Measurements from ENCODE around the gene OR10A6. TPM values are rescaled to one million over a fixed set of nuclear protein-coding genes. Genes with fewer than 3 reads are reported as not detected.

OR10A6 gene, protein sequence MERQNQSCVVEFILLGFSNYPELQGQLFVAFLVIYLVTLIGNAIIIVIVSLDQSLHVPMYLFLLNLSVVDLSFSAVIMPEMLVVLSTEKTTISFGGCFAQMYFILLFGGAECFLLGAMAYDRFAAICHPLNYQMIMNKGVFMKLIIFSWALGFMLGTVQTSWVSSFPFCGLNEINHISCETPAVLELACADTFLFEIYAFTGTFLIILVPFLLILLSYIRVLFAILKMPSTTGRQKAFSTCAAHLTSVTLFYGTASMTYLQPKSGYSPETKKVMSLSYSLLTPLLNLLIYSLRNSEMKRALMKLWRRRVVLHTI
- not detected for total RNA-seq

DNA sequence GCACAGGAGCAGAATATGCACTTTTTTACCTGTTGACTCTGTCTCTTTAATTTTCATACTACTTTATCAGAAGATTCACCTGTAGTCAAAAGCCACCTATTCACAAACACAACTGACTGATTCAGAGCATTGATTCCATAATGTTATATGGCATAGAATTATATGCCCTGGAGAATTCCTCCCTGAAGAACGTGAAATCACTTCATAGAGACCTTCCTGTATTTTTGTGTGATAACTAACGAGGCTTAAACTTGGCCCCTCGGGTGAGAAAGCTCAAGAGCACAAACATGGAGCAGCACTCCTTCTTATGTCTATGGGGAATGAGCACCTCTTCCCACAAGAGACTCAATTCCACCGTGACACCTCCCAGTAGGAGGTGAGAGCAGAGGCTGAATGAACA is at the start of gene OR10A6:
TSS of gene OR10A6 (minus strand) at position 101 of the 400 bp plus-strand sequence. CDS start 2,606 bp downstream, outside the sequence.
- no peak within 1 kb of the TSS for H3K4me3 Mint-ChIP-seq
- CTCF ChIA-PET = no interaction called here
- no peak for DNase-seq
- no peaks in the 10 kb centered on the region for H3K36me3 Mint-ChIP-seq
- H3K27me3 Mint-ChIP-seq = peaks cover 42% of the 10 kb centered on the region
- POLR2A ChIA-PET = no interaction called here
- H3K9me3 Mint-ChIP-seq = no peaks in the 10 kb centered on the region
- intact Hi-C loops (cut with micrococcal nuclease) = no loop called here
- H3K27ac Mint-ChIP-seq = no peak within 1 kb of the TSS
- H3K4me1 Mint-ChIP-seq (ENCODE audit: low read depth) = no peaks in the 10 kb centered on the region

DNA sequence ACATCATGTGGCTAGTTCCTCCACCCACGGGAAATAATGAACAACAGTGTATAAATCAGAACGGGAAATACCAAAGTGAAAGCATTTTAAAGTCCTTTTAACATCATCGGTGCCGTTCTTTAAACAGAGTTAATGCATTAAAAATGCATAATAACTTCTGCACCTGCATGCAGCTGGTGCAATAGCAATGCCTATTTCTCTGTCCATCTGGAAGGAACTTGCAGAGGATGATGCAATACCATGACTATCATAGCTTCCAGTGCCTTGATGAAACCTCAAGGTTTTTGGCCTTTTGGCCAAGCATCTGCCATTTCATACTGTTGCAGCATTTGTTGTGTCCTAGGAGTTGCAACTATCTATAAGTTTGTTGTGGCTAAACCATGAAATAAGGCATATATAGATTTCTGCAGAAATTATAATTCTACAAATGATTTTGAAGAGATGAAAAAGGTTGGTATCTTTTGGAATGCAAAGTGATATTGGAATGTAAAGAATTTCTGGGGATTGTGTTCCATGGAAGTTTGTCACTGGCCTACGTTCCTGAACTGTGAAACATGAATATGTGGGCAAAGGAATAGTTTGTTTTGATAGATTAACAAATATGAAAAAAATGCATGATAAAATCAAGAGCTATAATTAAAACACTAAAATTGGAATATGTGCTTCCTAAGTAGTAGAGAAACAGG is 46.3 kb upstream of the OR10A6 start:
- Mint-ChIP-seq H3K27me3 (peaks cover 6% of the 10 kb centered on the region), H3K27ac (no peak overlapping the region), H3K4me1 (ENCODE audit: low read depth) (no peaks in the 10 kb centered on the region), H3K9me3 (no peaks in the 10 kb centered on the region), H3K36me3 (no peaks in the 10 kb centered on the region), H3K4me3 (no peak overlapping the region)
- no peak for DNase-seq
- ChIA-PET CTCF (interaction anchor here (1.3 kb wide), 1 partner anchor 10 kb away, joined by 5 read pairs; the partner anchor contains the start of gene EIF3F), POLR2A (no interaction called here)
- intact Hi-C loops (cut with micrococcal nuclease) = no loop called here

DNA sequence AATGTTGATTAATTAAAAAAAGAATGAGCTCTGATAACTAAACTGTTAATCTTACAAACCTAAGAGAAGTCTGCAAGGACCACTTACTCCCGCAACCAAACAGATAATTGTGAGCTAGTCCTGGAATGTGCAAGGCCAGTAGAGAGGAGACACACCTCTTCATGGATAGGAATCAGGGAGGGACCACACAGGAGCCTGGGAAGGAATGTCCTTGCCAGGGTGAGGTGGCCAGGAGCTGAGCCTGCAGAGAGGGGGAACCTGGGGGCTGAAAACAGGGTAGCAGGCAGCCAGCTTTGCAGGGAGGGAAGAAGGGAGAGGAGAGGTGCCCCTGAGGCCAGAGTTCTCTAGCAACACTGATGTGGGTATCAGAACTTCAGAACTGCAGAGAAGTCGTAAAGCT is 43.6 kb upstream of the OR10A6 start:
- Mint-ChIP-seq H3K27ac (no peak overlapping the region), H3K4me1 (ENCODE audit: low read depth) (no peaks in the 10 kb centered on the region), H3K4me3 (no peak overlapping the region), H3K27me3 (peaks cover 6% of the 10 kb centered on the region), H3K9me3 (no peaks in the 10 kb centered on the region), H3K36me3 (no peaks in the 10 kb centered on the region)
- DNase-seq = no peak
- ChIA-PET CTCF (interaction anchor here (1.3 to 3.4 kb wide), 4 partner anchors 12 to 284 kb away, joined by 3 to 13 read pairs (median 5); partner anchors contain the start of gene EIF3F), POLR2A (no interaction called here)
- intact Hi-C loops (cut with micrococcal nuclease) = no loop called here

DNA sequence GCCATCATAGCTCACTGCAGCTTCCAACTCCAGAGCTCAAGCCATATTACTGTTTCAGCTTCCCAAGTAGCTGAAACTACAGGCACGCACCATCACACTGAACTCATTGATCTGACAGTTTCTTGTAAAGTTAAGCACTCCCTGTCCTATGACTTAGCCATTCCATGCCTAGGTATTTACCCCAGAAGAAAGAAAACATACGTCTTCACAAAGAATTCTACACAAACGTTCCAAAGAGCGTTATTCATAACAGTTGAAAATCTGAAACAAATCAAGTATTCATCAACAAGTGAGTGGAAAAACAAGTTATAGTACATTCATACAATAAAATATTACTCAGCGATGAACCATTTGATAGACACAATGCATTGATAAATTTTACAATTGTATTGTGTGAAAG is 41.9 kb upstream of the OR10A6 start:
- POLR2A ChIA-PET = no interaction called here
- H3K4me3 Mint-ChIP-seq = no peak overlapping the region
- H3K4me1 Mint-ChIP-seq (ENCODE audit: low read depth) = no peaks in the 10 kb centered on the region
- H3K9me3 Mint-ChIP-seq = no peaks in the 10 kb centered on the region
- DNase-seq = no peak
- intact Hi-C loops (cut with micrococcal nuclease) = no loop called here
- peaks cover 6% of the 10 kb centered on the region for H3K27me3 Mint-ChIP-seq
- CTCF ChIA-PET = interaction anchor here (3.4 kb wide), 1 partner anchor 14 kb away, joined by 13 read pairs; the partner anchor contains the start of gene EIF3F
- H3K36me3 Mint-ChIP-seq = no peaks in the 10 kb centered on the region
- no peak overlapping the region for H3K27ac Mint-ChIP-seq

DNA sequence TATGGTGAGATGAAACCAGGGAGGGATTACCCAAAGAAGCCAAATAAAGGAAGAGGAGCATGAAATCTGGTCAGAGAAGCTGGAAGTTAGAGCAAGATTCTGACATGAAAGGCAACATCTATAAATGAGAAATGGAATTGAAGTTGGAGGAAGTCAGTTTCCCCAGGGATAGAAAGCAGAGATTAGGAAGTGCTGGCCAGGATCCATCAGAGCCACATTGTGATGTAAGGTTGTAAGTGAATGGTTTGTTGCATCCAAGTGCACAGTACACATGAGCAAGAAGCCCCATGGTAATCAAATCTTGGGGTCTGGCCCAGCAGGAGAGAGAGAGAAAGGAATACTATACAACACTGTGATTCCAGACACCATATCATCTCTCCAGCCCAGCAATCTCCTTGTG is 40.8 kb upstream of the OR10A6 start:
- CTCF ChIA-PET = interaction anchor here (1.9 kb wide), 1 partner anchor 34 kb away, joined by 5 read pairs; no protein-coding TSS in a partner anchor
- no peak overlapping the region for H3K4me3 Mint-ChIP-seq
- no peak for DNase-seq
- H3K27ac Mint-ChIP-seq = no peak overlapping the region
- H3K36me3 Mint-ChIP-seq = no peaks in the 10 kb centered on the region
- POLR2A ChIA-PET = no interaction called here
- H3K27me3 Mint-ChIP-seq = peaks cover 6% of the 10 kb centered on the region
- H3K9me3 Mint-ChIP-seq = no peaks in the 10 kb centered on the region
- intact Hi-C loops (cut with micrococcal nuclease) = no loop called here
- no peaks in the 10 kb centered on the region for H3K4me1 Mint-ChIP-seq (ENCODE audit: low read depth)

DNA sequence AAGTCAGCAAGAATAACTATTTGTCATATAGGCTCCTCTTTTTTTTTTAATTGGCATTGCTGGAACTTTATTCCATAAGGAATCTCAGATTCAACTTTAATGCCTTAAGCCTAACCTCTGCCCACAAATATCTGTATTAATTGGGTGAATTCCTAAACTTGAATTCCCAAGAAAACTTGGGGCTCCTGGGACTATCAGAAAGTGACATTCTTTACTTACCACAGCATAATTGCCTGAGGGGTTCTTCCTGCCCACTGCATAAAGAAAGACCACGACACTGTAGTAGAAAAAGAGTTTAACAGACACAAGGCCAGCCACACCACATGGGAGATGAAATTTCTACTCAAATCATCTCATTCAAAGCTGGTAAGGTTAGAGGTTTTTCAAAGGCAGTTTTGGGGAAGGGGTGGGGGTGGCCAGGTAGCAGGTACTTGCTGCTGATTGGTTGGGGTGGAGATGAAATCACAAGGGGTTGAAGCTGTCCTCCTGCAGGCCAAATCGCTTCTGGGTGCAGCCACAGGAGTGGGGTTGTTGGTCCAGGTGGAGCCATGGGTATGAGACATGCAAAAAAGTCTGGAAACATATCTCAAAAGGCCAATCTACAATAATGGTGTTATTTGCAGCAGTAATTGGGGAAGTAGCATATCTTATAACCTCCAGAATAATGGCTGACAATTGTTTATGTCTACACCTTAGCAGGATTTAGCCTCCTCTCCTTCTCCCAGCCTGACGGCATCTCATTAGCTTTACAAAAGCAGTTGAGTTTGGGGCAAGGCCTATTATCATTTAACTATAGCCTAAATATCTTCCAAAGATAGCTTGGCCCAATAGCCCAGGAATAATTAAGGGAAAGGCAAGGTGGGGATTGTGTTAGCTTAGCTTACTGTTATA is 38.9 kb upstream of the OR10A6 start:
- H3K27me3 Mint-ChIP-seq = peaks cover 4% of the 10 kb centered on the region
- H3K4me3 Mint-ChIP-seq = no peak overlapping the region
- no peaks in the 10 kb centered on the region for H3K36me3 Mint-ChIP-seq
- ChIA-PET POLR2A (no interaction called here), CTCF (interaction anchor here (1.9 kb wide), 1 partner anchor 36 kb away, joined by 5 read pairs; no protein-coding TSS in a partner anchor)
- H3K27ac Mint-ChIP-seq = no peak overlapping the region
- no peak for DNase-seq
- intact Hi-C loops (cut with micrococcal nuclease) = no loop called here
- no peaks in the 10 kb centered on the region for H3K4me1 Mint-ChIP-seq (ENCODE audit: low read depth)
- H3K9me3 Mint-ChIP-seq = no peaks in the 10 kb centered on the region

DNA sequence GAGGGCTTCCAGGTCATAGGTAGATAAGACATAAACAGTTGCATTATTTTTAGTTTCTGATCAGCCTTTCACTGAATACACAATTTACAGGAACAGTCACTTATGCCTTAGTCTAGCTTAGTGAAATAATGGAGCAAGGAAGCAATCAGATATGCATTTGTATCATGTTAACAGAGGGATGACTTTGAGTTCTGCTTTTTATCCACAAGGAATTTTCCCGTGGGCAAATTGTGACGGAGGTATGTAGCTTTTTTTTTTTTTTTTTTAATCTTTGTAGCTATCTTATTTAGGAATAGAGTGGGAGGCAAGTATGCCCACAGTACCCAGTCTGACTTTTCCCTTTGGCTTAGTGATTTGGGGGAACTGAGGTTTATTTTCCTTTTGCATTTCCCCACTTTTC is 37.6 kb upstream of the OR10A6 start:
- Mint-ChIP-seq H3K4me1 (ENCODE audit: low read depth) (no peaks in the 10 kb centered on the region), H3K9me3 (no peaks in the 10 kb centered on the region), H3K4me3 (no peak overlapping the region), H3K27ac (no peak overlapping the region), H3K36me3 (no peaks in the 10 kb centered on the region), H3K27me3 (peaks cover 4% of the 10 kb centered on the region)
- intact Hi-C loops (cut with micrococcal nuclease) = no loop called here
- ChIA-PET POLR2A (no interaction called here), CTCF (interaction anchor here (0.8 kb wide), 1 partner anchor 18 kb away, joined by 3 read pairs; no protein-coding TSS in a partner anchor)
- DNase-seq = no peak

DNA sequence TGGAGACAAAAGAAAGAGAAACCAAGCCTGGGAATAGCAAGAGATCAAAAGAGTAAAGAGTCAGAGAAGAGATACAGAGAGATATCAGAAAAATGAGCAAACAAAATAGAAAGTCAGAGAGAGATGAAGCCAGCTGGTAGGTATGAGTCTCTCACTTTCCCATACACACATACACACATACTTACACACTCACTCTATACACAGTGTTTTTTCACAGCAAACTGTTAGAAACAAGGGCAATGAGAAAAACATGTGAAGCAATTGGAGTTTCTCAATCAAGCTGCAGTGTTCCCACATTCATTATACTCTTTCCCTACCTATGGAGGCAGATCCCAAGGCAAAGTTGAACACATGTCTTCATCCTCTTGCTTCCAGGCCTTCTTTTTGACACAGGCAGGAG is 36.8 kb upstream of the OR10A6 start:
- CTCF ChIA-PET = interaction anchor here (0.8 kb wide), 1 partner anchor 19 kb away, joined by 3 read pairs; no protein-coding TSS in a partner anchor
- no peak overlapping the region for H3K27ac Mint-ChIP-seq
- H3K9me3 Mint-ChIP-seq = no peaks in the 10 kb centered on the region
- H3K36me3 Mint-ChIP-seq = no peaks in the 10 kb centered on the region
- intact Hi-C loops (cut with micrococcal nuclease) = no loop called here
- H3K4me1 Mint-ChIP-seq (ENCODE audit: low read depth) = no peaks in the 10 kb centered on the region
- peaks cover 4% of the 10 kb centered on the region for H3K27me3 Mint-ChIP-seq
- POLR2A ChIA-PET = no interaction called here
- no peak overlapping the region for H3K4me3 Mint-ChIP-seq
- no peak for DNase-seq

DNA sequence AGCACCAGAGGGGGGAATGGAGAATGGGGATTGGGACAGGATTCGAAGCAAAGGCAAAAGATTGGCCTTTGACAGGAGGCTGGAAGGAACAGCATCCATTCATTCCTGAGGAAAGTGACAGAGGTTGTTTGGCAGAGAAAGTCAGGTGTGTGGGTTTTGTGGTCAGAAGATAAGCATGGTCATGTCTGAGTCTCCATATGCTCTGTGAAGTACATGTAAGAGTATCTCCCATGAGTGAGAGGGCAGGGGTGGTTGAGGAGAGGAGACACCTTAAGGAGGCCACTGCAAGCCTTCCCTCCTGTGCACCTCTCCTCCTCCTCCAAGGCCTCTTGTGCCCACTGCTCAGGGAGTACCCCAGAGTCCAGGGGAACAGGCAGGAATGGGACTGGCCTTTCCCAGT is 36.0 kb upstream of the OR10A6 start:
- no peaks in the 10 kb centered on the region for H3K4me1 Mint-ChIP-seq (ENCODE audit: low read depth)

DNA sequence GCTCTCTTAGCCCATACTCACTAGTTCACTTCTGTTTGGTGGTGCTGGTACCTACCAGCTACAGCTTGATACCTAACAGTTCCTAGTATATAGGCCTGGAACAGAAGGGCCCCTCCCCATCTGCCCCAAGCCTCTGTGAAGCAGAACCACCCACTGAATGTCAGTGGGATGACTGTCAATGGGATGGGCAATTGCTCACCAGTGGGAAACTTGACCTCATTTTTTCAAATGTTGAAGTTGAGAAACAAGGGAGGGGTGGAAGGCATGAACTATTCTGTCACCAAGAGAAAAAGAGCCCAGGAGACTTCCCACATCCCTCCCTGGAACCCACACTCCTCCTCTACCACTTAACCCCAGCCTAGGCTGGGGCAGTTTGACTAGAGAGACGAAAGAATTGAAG is 34.3 kb upstream of the OR10A6 start, which contains the start of gene NLRP10:
TSS of gene NLRP10 (minus strand) at position 62 of the 400 bp plus-strand sequence. CDS start 1,952 bp downstream, outside the sequence.
- ChIA-PET CTCF (no interaction called here), POLR2A (no interaction called here)
- Mint-ChIP-seq H3K4me1 (ENCODE audit: low read depth) (no peaks in the 10 kb centered on the region), H3K27ac (no peak within 1 kb of the TSS), H3K9me3 (no peaks in the 10 kb centered on the region), H3K4me3 (no peak within 1 kb of the TSS), H3K36me3 (no peaks in the 10 kb centered on the region), H3K27me3 (peaks cover 9% of the 10 kb centered on the region)
- intact Hi-C loops (cut with micrococcal nuclease) = no loop called here
- no peak for DNase-seq

More for the DNA sequence above, 36.0 kb upstream of the OR10A6 start:
- no peak for DNase-seq
- Mint-ChIP-seq H3K36me3 (no peaks in the 10 kb centered on the region), H3K27ac (no peak overlapping the region), H3K9me3 (no peaks in the 10 kb centered on the region), H3K4me3 (no peak overlapping the region), H3K27me3 (peaks cover 4% of the 10 kb centered on the region)
- ChIA-PET CTCF (no interaction called here), POLR2A (no interaction called here)
- intact Hi-C loops (cut with micrococcal nuclease) = no loop called here

DNA sequence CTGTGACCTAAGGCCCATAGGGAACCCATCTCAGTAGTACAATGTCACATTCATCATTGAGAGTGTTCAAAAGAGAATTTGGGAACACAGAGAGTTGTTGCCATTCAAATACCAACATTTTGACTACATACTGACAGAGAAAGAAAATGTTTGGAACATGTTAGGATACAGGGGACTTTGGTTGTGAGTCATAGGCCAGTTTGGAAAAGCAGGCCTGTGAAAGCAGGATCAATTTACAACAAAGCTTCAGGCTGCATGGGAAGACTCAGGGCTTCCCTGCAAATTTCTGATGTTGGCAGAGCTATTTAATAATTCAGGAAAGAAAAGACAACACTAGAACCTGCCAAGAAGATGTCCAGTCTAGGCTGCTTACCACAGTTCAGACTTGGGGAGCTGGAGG is 33.8 kb upstream of the OR10A6 start:
- no peak overlapping the region for H3K4me3 Mint-ChIP-seq
- ChIA-PET CTCF (no interaction called here), POLR2A (no interaction called here)
- no peak overlapping the region for H3K27ac Mint-ChIP-seq
- peaks cover 9% of the 10 kb centered on the region for H3K27me3 Mint-ChIP-seq
- intact Hi-C loops (cut with micrococcal nuclease) = no loop called here
- H3K9me3 Mint-ChIP-seq = no peaks in the 10 kb centered on the region
- no peaks in the 10 kb centered on the region for H3K4me1 Mint-ChIP-seq (ENCODE audit: low read depth)
- no peaks in the 10 kb centered on the region for H3K36me3 Mint-ChIP-seq
- no peak for DNase-seq

DNA sequence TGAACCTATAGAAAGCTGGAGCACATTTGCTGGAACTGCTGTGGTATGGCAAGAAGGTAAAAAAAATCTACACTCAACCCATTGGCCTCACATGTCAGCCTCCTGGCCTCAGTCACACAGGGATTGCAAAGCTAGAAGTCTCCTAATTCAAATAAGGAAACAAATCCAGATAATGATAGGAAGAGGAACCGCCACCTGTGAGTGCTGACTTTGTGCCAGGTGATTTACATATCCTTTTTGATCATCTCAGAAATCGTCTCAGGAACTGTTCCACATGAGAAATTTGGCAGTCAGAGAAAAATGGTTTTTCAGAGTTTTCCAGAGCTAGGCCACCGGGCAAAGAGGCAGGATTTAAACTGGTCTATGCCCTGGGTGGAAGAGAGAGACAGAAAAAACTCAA is 33.2 kb upstream of the OR10A6 start:
- Mint-ChIP-seq H3K4me3 (no peak overlapping the region), H3K9me3 (no peaks in the 10 kb centered on the region), H3K4me1 (ENCODE audit: low read depth) (no peaks in the 10 kb centered on the region), H3K36me3 (no peaks in the 10 kb centered on the region), H3K27me3 (peaks cover 9% of the 10 kb centered on the region), H3K27ac (no peak overlapping the region)
- ChIA-PET CTCF (no interaction called here), POLR2A (no interaction called here)
- DNase-seq = no peak
- intact Hi-C loops (cut with micrococcal nuclease) = no loop called here
